HepG2 (cell line): ENCODE data around the gene SYNE1. TPM values are rescaled to one million over a fixed set of nuclear protein-coding genes. Genes with fewer than 3 reads are reported as not detected.

Source experiments
- ATAC-seq: fragments of 200-7000 bp; cut with Tn5 transposase; 3 replicates; pipeline ENCODE4 v1.9.1; 2020; ENCODE audit warnings: mild to moderate bottlenecking, moderate library complexity
- BruUV-seq: library from RNA; stranded (reverse); fragments of 400-500 nt; replicated peaks from 2 replicates; lab custom pipeline; 2021; lab: Mats Ljungman, UMichigan
- CTCF ChIA-PET: fragments of 300-600 bp; formaldehyde crosslinking; extraction: SDS; loops from one replicate; lab custom pipeline; 2021; ENCODE audit warnings: low total read pairs, inconsistent platforms, low intra/inter-chr PET ratio; lab: Yijun Ruan, JAX
- POLR2A ChIA-PET: fragments of 350-600 bp; sonication (Branson Sonifier 250); formaldehyde crosslinking; loops from one replicate; lab custom pipeline; 2020; ENCODE audit warnings: antibody characterized with exemption, inconsistent platforms; lab: Yijun Ruan, JAX
- DNase-seq: peaks from one replicate; pipeline ENCODE4 v3.0.0-alpha.2; 2015; ENCODE audit warnings: low spot score
- FAIRE-seq: peaks from 3 replicates; lab custom pipeline; 2011; peaks lifted over from hg19 to GRCh38; lab: Jason Lieb, UNC
- H2AFZ ChIP-seq: one replicate; pipeline ENCODE4 v1.6.1; 2011; ENCODE audit warnings: low read length, inconsistent platforms
- H3K27ac ChIP-seq: fragments of 300-600 bp; 3 replicates; pipeline ENCODE4 v1.8.0; 2011; ENCODE audit warnings: mixed run types, mild to moderate bottlenecking, mixed read lengths, low read length, inconsistent platforms; ENCODE audit not compliant: insufficient read depth; ENCODE audit errors: extremely low read length
- H3K27me3 ChIP-seq, 2 experiments: fragments of 200-600 bp in 1 of 2; 2 replicates in 1 of 2; 3 replicates in 1 of 2; pipeline versions ENCODE4 v1.6.0 to v1.8.0; 2011; ENCODE audit warnings: low read length in 2 of 2, mild to moderate bottlenecking in 2 of 2, moderate library complexity in 2 of 2, inconsistent platforms in 1 of 2; ENCODE audit not compliant: insufficient read depth in 2 of 2, control insufficient read depth in 1 of 2
- H3K36me3 ChIP-seq, 2 experiments: fragments of 200-600 bp in 1 of 2; replicated peaks in 1 of 2; 2 replicates in 1 of 2; 3 replicates in 1 of 2; pipeline versions ENCODE4 v1.5.1 to v1.8.0; 2011; ENCODE audit warnings: low read length in 2 of 2, inconsistent platforms in 1 of 2; ENCODE audit not compliant: insufficient read depth in 2 of 2, control insufficient read depth in 1 of 2
- H3K4me1 ChIP-seq: 2 replicates; pipeline ENCODE4 v1.5.1; 2012; ENCODE audit warnings: low read length, inconsistent platforms; ENCODE audit not compliant: insufficient read depth
- H3K4me2 ChIP-seq: 2 replicates; pipeline ENCODE4 v1.6.0; 2011; ENCODE audit warnings: low read depth, low read length, inconsistent platforms
- H3K4me3 ChIP-seq, 3 experiments: fragments of 200-600 bp in 1 of 3; sonication (generic), shearing (Covaris generic) in 1 of 3; replicated peaks in 1 of 3; 2 replicates each; pipeline ENCODE4 v1.5.1; 2011 to 2016; ENCODE audit warnings: low read length in 3 of 3, inconsistent platforms in 2 of 3, low read depth in 2 of 3, mild to moderate bottlenecking in 2 of 3, control low read depth in 1 of 3, mixed read lengths in 1 of 3; ENCODE audit not compliant: insufficient read depth in 1 of 3
- H3K79me2 ChIP-seq: one replicate; pipeline ENCODE4 v1.6.1; 2011; ENCODE audit warnings: low read length, inconsistent platforms; ENCODE audit not compliant: insufficient read depth
- H3K9ac ChIP-seq: 2 replicates; pipeline ENCODE4 v1.6.0; 2011; ENCODE audit warnings: mild to moderate bottlenecking, low read depth, low read length, inconsistent platforms; ENCODE audit not compliant: insufficient read depth
- H3K9me3 ChIP-seq: 2 replicates; pipeline ENCODE4 v1.5.1; 2012; ENCODE audit warnings: mild to moderate bottlenecking, low read length
- H4K20me1 ChIP-seq: 2 replicates; pipeline ENCODE4 v1.6.0; 2011; ENCODE audit warnings: inconsistent platforms, mild to moderate bottlenecking, low read length, moderate library complexity; ENCODE audit not compliant: insufficient read depth
- AHR ChIP-seq: IDR thresholded peaks from 2 replicates; pipeline ENCODE4 v1.6.1; 2018; ENCODE audit warnings: missing genetic modification reagents, missing compliant biosample characterization
- CEBPB ChIP-seq: IDR thresholded peaks from 2 replicates; pipeline ENCODE4 v1.6.1; 2011; ENCODE audit warnings: low read depth, low read length, improper control_type of control experiment, borderline replicate concordance
- GATAD1 ChIP-seq: IDR thresholded peaks from 2 replicates; pipeline ENCODE4 v1.6.1; 2016; ENCODE audit warnings: missing genetic modification reagents, missing compliant biosample characterization
- GLI4 ChIP-seq: sonication (generic); formaldehyde crosslinking; IDR thresholded peaks from 2 replicates; pipeline ENCODE4 v1.5.1; 2020; ENCODE audit warnings: missing genetic modification reagents, mild to moderate bottlenecking, moderate library complexity, borderline replicate concordance
- HNRNPLL ChIP-seq: fragments of 200-400 bp; formaldehyde crosslinking; IDR thresholded peaks from 2 replicates; pipeline ENCODE4 v1.6.1; 2017; ENCODE audit warnings: mild to moderate bottlenecking, low read depth, low read length; ENCODE audit not compliant: poor library complexity, severe bottlenecking
- HOXA3 ChIP-seq: sonication (generic); formaldehyde crosslinking; IDR thresholded peaks from 2 replicates; pipeline ENCODE4 v1.5.0; 2020; ENCODE audit warnings: missing genetic modification reagents
- IKZF1 ChIP-seq: fragments of 450-650 bp; IDR thresholded peaks from 2 replicates; pipeline ENCODE4 v1.7.1; 2016
- KAT2B ChIP-seq: fragments of 150-350 bp; IDR thresholded peaks from 2 replicates; pipeline ENCODE4 v1.6.1; 2014; ENCODE audit warnings: low read depth, low read length, borderline replicate concordance
- KAT8 ChIP-seq: IDR thresholded peaks from 2 replicates; pipeline ENCODE4 v1.6.1; 2016; ENCODE audit warnings: missing genetic modification reagents, missing compliant biosample characterization
- MEIS1 ChIP-seq: sonication (generic); formaldehyde crosslinking; IDR thresholded peaks from 2 replicates; pipeline ENCODE4 v1.9.0; 2021; ENCODE audit warnings: mild to moderate bottlenecking, missing genetic modification reagents, moderate library complexity, borderline replicate concordance
- PHF20 ChIP-seq: sonication (generic); formaldehyde crosslinking; IDR thresholded peaks from 2 replicates; pipeline ENCODE4 v1.5.0; 2020; ENCODE audit warnings: mild to moderate bottlenecking, missing genetic modification reagents
- RFX1 ChIP-seq: fragments of 450-650 bp; IDR thresholded peaks from 2 replicates; pipeline ENCODE4 v1.6.1; 2017
- SAP130 ChIP-seq: IDR thresholded peaks from 2 replicates; pipeline ENCODE4 v1.6.1; 2016; ENCODE audit warnings: low read depth
- SP5 ChIP-seq: IDR thresholded peaks from 2 replicates; pipeline ENCODE4 v1.6.1; 2016; ENCODE audit warnings: low read depth, borderline replicate concordance
- SRY ChIP-seq: sonication (generic); formaldehyde crosslinking; IDR thresholded peaks from 2 replicates; pipeline ENCODE4 v1.8.0; 2022; ENCODE audit warnings: mild to moderate bottlenecking, missing genetic modification reagents
- TBX2 ChIP-seq: sonication (generic); formaldehyde crosslinking; IDR thresholded peaks from 2 replicates; pipeline ENCODE4 v1.5.0; 2020; ENCODE audit warnings: missing genetic modification reagents, mild to moderate bottlenecking, borderline replicate concordance
- THYN1 ChIP-seq: sonication (generic); formaldehyde crosslinking; IDR thresholded peaks from 2 replicates; pipeline ENCODE4 v1.8.1; 2023; ENCODE audit warnings: low read depth, mild to moderate bottlenecking, moderate library complexity, missing genetic modification reagents, borderline replicate concordance
- ZNF136 ChIP-seq: sonication (generic); formaldehyde crosslinking; IDR thresholded peaks from 2 replicates; pipeline ENCODE4 v1.8.1; 2022; ENCODE audit warnings: low read depth, mild to moderate bottlenecking, moderate library complexity, missing genetic modification reagents
- ZNF367 ChIP-seq: sonication (generic); formaldehyde crosslinking; IDR thresholded peaks from 2 replicates; pipeline ENCODE4 v1.4.0; 2020; ENCODE audit warnings: missing genetic modification reagents, borderline replicate concordance
- ZNF580 ChIP-seq: IDR thresholded peaks from 2 replicates; pipeline ENCODE4 v1.6.1; 2016; ENCODE audit warnings: low read depth, borderline replicate concordance
- ZNF781 ChIP-seq: sonication (generic); formaldehyde crosslinking; IDR thresholded peaks from 2 replicates; pipeline ENCODE4 v1.5.1; 2020; ENCODE audit warnings: borderline replicate concordance, mild to moderate bottlenecking, missing genetic modification reagents; ENCODE audit errors: not compliant biosample characterization
- ZNF883 ChIP-seq: sonication (generic); formaldehyde crosslinking; IDR thresholded peaks from 2 replicates; pipeline ENCODE4 v1.5.1; 2020; ENCODE audit warnings: mild to moderate bottlenecking, missing genetic modification reagents; ENCODE audit errors: not compliant biosample characterization
- WGBS: methylation state at CpG from one replicate; pipeline ENCODE4 v1.1.6; 2017; ENCODE audit warnings: low lambda C conversion rate; 5-methylcytosine and 5-hydroxymethylcytosine counted together
- in situ Hi-C: cut with HindIII; loops from 2 replicates; pipeline ENCODE4 v1.10.0; 2017; ENCODE audit warnings: low pct_unique_long_range_greater_than_20kb; ENCODE audit not compliant: extremely low pct_ligation_motif_present
- intact Hi-C: fragments of 100-400 bp; cut with micrococcal nuclease; formaldehyde crosslinking; loops from one replicate; pipeline ENCODE4 v1.10.0; 2022; ENCODE audit not compliant: unreplicated experiment
- polyA plus RNA-seq, 8 experiments: library from polyadenylated mRNA; depleted of rRNA in 3 of 8; stranded (reverse) in 7 of 8; unstranded in 1 of 8; fragments of >200 nt; fragmentation: Illumina TruSeq in 4 of 8; extraction: Trizol in 4 of 8; gene quantifications; 2 replicates each; pipeline versions ENCODE4 v1.2.1 to v1.2.3, GENCODE V29; 2011 to 2016; ENCODE audit warnings: low read depth in 4 of 8, missing spikeins in 1 of 8, mixed read lengths in 1 of 8; ENCODE audit not compliant: insufficient read depth in 1 of 8
- total RNA-seq, 5 experiments: library from RNA; depleted of rRNA; stranded (reverse); fragments of >200 nt; fragmentation: Illumina TruSeq; extraction: Trizol; gene quantifications; 2 replicates each; pipeline ENCODE4 v1.2.3, GENCODE V29; 2016; ENCODE audit warnings: low read depth in 1 of 5
- TF ChIP-seq, protein P1 (sequence below): IDR thresholded peaks from 2 replicates; pipeline ENCODE4 v1.6.1; 2016; ENCODE audit warnings: missing compliant biosample characterization, missing genetic modification reagents, borderline replicate concordance
- TF ChIP-seq, protein P2 (sequence below): sonication (generic); formaldehyde crosslinking; IDR thresholded peaks from 2 replicates; pipeline ENCODE4 v1.8.1; 2023; ENCODE audit warnings: mild to moderate bottlenecking, missing genetic modification reagents

SYNE1 gene
- total and polyA plus RNA-seq, 2 of the 13 experiments (the other 11 are each of a cell fraction or from before 2014, with no cell fraction given), result 5.5 to 15.9 TPM

- peak; percentile 91 for ATAC-seq
- DNase-seq, result no peak
- intact Hi-C loops, result loop anchor here (1.0 to 5.0 kb wide), 2 partner anchors 35 to 131 kb away; no protein-coding TSS in a partner anchor
- H4K20me1 ChIP-seq, result no peaks in the 10 kb centered on the region
- peak overlapping the region; percentile 8 for H3K27ac ChIP-seq
- H3K4me3 ChIP-seq, result no peak overlapping the region
- H2AFZ ChIP-seq, result no peak overlapping the region
- H3K9me3 ChIP-seq, result no peaks in the 10 kb centered on the region
- no peaks in the 10 kb centered on the region for H3K36me3 ChIP-seq
- no peaks in the 10 kb centered on the region for H3K79me2 ChIP-seq
- ChIA-PET POLR2A (interaction anchor here (1.4 to 1.5 kb wide), 2 partner anchors 35 to 165 kb away, joined by 3 to 5 read pairs; no protein-coding TSS in a partner anchor), CTCF (no interaction called here)
- no peaks in the 10 kb centered on the region for H3K27me3 ChIP-seq
- WGBS, result 63% methylated on average over 8 of the region's 8 CpGs
- in situ Hi-C loops, result no loop called here
- H3K4me2 ChIP-seq, result peak overlapping the region; percentile 5; the same call in 1 of the 2 replicates
- FAIRE-seq, result no peak
- no TSS peak for BruUV-seq
- no peak overlapping the region for H3K9ac ChIP-seq
- peaks cover 19% of the 10 kb centered on the region for H3K4me1 ChIP-seq
- no peak for TF ChIP-seq IKZF1
- TF ChIP-seq TBX2 (CRISPR knock-in tag), result no peak
- no peak for TF ChIP-seq RFX1
- no peak for TF ChIP-seq ZNF781 (CRISPR knock-in tag)
- no peak for TF ChIP-seq KAT2B
- TF ChIP-seq ZNF136, result no peak
- TF ChIP-seq CEBPB, result no peak
- TF ChIP-seq HOXA3 (CRISPR knock-in tag), result no peak
- TF ChIP-seq, protein P1, sequence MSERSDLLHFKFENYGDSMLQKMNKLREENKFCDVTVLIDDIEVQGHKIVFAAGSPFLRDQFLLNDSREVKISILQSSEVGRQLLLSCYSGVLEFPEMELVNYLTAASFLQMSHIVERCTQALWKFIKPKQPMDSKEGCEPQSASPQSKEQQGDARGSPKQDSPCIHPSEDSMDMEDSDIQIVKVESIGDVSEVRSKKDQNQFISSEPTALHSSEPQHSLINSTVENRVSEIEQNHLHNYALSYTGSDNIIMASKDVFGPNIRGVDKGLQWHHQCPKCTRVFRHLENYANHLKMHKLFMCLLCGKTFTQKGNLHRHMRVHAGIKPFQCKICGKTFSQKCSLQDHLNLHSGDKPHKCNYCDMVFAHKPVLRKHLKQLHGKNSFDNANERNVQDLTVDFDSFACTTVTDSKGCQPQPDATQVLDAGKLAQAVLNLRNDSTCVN (CRISPR knock-in tag), result peak; percentile 22; the same call in 1 of the 2 replicates
- TF ChIP-seq ZNF367 (CRISPR knock-in tag), result no peak
- TF ChIP-seq HNRNPLL, result no peak
- TF ChIP-seq ZNF580 (CRISPR knock-in tag), result no peak
- peak; percentile 38; the same call in 1 of the 2 replicates for TF ChIP-seq AHR (CRISPR knock-in tag)
- TF ChIP-seq KAT8 (CRISPR knock-in tag), result no peak
- TF ChIP-seq GATAD1 (CRISPR knock-in tag), result no peak
- TF ChIP-seq SRY (CRISPR knock-in tag), result 0 out of 2 replicates have a peak, but pooled peaks have one; percentile 23
- TF ChIP-seq SAP130 (CRISPR knock-in tag), result no peak
- no peak for TF ChIP-seq PHF20
- TF ChIP-seq MEIS1 (CRISPR knock-in tag), result no peak
- TF ChIP-seq THYN1 (CRISPR knock-in tag), result no peak
- TF ChIP-seq, protein P2, sequence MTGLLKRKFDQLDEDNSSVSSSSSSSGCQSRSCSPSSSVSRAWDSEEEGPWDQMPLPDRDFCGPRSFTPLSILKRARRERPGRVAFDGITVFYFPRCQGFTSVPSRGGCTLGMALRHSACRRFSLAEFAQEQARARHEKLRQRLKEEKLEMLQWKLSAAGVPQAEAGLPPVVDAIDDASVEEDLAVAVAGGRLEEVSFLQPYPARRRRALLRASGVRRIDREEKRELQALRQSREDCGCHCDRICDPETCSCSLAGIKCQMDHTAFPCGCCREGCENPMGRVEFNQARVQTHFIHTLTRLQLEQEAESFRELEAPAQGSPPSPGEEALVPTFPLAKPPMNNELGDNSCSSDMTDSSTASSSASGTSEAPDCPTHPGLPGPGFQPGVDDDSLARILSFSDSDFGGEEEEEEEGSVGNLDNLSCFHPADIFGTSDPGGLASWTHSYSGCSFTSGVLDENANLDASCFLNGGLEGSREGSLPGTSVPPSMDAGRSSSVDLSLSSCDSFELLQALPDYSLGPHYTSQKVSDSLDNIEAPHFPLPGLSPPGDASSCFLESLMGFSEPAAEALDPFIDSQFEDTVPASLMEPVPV (CRISPR knock-in tag), result no peak
- no peak for TF ChIP-seq GLI4
- no peak for TF ChIP-seq ZNF883 (CRISPR knock-in tag)
- TF ChIP-seq SP5 (CRISPR knock-in tag), result no peak
These were observed 500.7 kb downstream of the SYNE1 start for GRCh38 chr6:152136449-152136825.
